CD4-positive, alpha-beta T cell treated with Interleukin-6 at 100 ng/mL for 8 hours (primary cell): ENCODE data around the gene C14orf93.
A peak's percentile ranks its signal among the peaks of the same experiment; 100 is the strongest.
"Not testable (repeated sequence)": the region's sequence is repeated elsewhere in the genome, so short reads cannot be mapped to it uniquely, and the experiment has no call there.

Experiments used
- DNase-seq: peaks from one replicate; pipeline ENCODE4 v3.0.0-alpha.2; 2020; ENCODE audit warnings: mixed read lengths, low spot score

C14orf93 gene

GRCh38 chr14:22973217-22974032 lies 36.5 kb downstream of the C14orf93 start:
- peak; percentile 31 for DNase-seq

GRCh38 chr14:22972313-22972930 lies 37.5 kb downstream of the C14orf93 start:
- no peak for DNase-seq

- no peak for DNase-seq
Observed at GRCh38 chr14:22971152-22971551, 38.8 kb downstream of the C14orf93 start.

- DNase-seq: no peak
Observed at GRCh38 chr14:22966783-22967269, 43.1 kb downstream of the C14orf93 start.

GRCh38 chr14:22965916-22966782 lies 43.8 kb downstream of the C14orf93 start:
- DNase-seq: not testable (repeated sequence)

GRCh38 chr14:22962061-22962676 lies 47.8 kb downstream of the C14orf93 start:
- DNase-seq: no peak

GRCh38 chr14:22955702-22956569 lies 54.0 kb downstream of the C14orf93 start:
- DNase-seq: no peak

- DNase-seq: no peak
Observed at GRCh38 chr14:22952418-22952817, 57.5 kb downstream of the C14orf93 start.

- not testable (repeated sequence) for DNase-seq
Observed at GRCh38 chr14:22951795-22952194, 58.1 kb downstream of the C14orf93 start.

- DNase-seq: no peak
Observed at GRCh38 chr14:22945642-22946041, 64.3 kb downstream of the C14orf93 start.

- no peak for DNase-seq
Observed at GRCh38 chr14:22939684-22940083, 70.3 kb downstream of the C14orf93 start.
